Suprapubic skin (tissue), 4 donors: ENCODE measurements around the gene SLC16A3. TPM values are rescaled to one million over a fixed set of nuclear protein-coding genes. Genes with fewer than 3 reads are reported as not detected.
A peak's percentile ranks its signal among the peaks of the same experiment; 100 is the strongest.

Source experiments
- DNase-seq, 2 donors: peaks; one replicate each; pipeline ENCODE4 v3.0.0-alpha.2; 2019; ENCODE audit warnings: low spot score in 2 of 2
- H3K27ac ChIP-seq: fragments of 200-600 bp; sonication (generic); one replicate; pipeline ENCODE4 v1.5.1; 2019
- H3K27me3 ChIP-seq: fragments of 200-600 bp; sonication (generic); one replicate; pipeline ENCODE4 v1.5.1; 2019
- H3K36me3 ChIP-seq: fragments of 200-600 bp; sonication (generic); one replicate; pipeline ENCODE4 v1.5.1; 2019
- H3K4me1 ChIP-seq: fragments of 200-600 bp; sonication (generic); one replicate; pipeline ENCODE4 v1.5.1; 2019
- H3K4me3 ChIP-seq: fragments of 200-600 bp; sonication (generic); one replicate; pipeline ENCODE4 v1.5.1; 2019; ENCODE audit warnings: mild to moderate bottlenecking
- H3K9me3 ChIP-seq: fragments of 200-600 bp; sonication (generic); one replicate; pipeline ENCODE4 v1.5.1; 2019
- CTCF ChIP-seq, 2 donors: fragments of 200-600 bp in 1 of 2; fragments of 450-650 bp in 1 of 2; sonication (generic) in 1 of 2; IDR thresholded peaks; one replicate each; pipeline ENCODE4 v1.5.1; 2016 to 2019; ENCODE audit warnings: antibody characterized with exemption in 2 of 2, mild to moderate bottlenecking in 1 of 2, moderate library complexity in 1 of 2
- EP300 ChIP-seq: sonication (generic); formaldehyde crosslinking; IDR thresholded peaks from one replicate; pipeline ENCODE4 v1.6.1; 2017; ENCODE audit warnings: antibody characterized with exemption
- POLR2A ChIP-seq, 2 donors: fragments of 450-650 bp; IDR thresholded peaks; one replicate each; pipeline ENCODE4 v1.6.1; 2017; ENCODE audit warnings: antibody characterized with exemption in 2 of 2, mild to moderate bottlenecking in 2 of 2, moderate library complexity in 2 of 2
- POLR2AphosphoS5 ChIP-seq, 3 donors: sonication (generic); formaldehyde crosslinking; IDR thresholded peaks; one replicate each; pipeline ENCODE4 v1.6.1; 2017; ENCODE audit warnings: antibody characterized with exemption in 3 of 3
- WGBS: methylation state at CpG from one replicate; pipeline ENCODE4 v1.1.5; 2018; 5-methylcytosine and 5-hydroxymethylcytosine counted together
- total RNA-seq, 4 donors: library from RNA; depleted of rRNA; stranded (reverse); fragments of >200 nt; gene quantifications; one replicate each; pipeline ENCODE4 v1.1.0, GENCODE V29; 2016

SLC16A3 gene
- total RNA-seq, 4 donors from 2014 or later, result 3.6 to 7.6 (median 4.5) TPM

- Histone ChIP-seq H3K36me3 (peaks cover 13% of the 10 kb centered on the region), H3K27me3 (no peaks in the 10 kb centered on the region), H3K4me1 (peaks cover 51% of the 10 kb centered on the region), H3K9me3 (no peaks in the 10 kb centered on the region), H3K4me3 (peak within 1 kb of the TSS; percentile 94), H3K27ac (peak within 1 kb of the TSS; percentile 99)
- TF ChIP-seq CTCF (IDR thresholded peaks at IDR 0.05) (no peak), EP300 (no peak), POLR2A (IDR thresholded peaks at IDR 0.05) (peak in 1 of 2 donors; percentile 86), POLR2AphosphoS5 (IDR thresholded peaks at IDR 0.05) (peak in 2 of 3 donors; percentile 94 to 98)
- DNase-seq, result peak; percentile 95 to 96
- 4% methylated on average over 45 of the region's 80 CpGs for WGBS
These were observed 44.7 kb downstream of the SLC16A3 start, which contains the start of gene CSNK1D for GRCh38 chr17:82273327-82274133. Gene CSNK1D (minus strand): TSS chr17:82273700. CDS start chr17:82273381, 319 bp downstream.

- Histone ChIP-seq H3K36me3 (peaks cover 12% of the 10 kb centered on the region), H3K9me3 (no peaks in the 10 kb centered on the region), H3K4me1 (peaks cover 43% of the 10 kb centered on the region), H3K27me3 (no peaks in the 10 kb centered on the region), H3K4me3 (peak overlapping the region; percentile 94), H3K27ac (no peak overlapping the region)
- 69% methylated on average over 22 of the region's 27 CpGs for WGBS
- TF ChIP-seq POLR2AphosphoS5 (IDR thresholded peaks at IDR 0.05), result no peak
- no peak for TF ChIP-seq CTCF (IDR thresholded peaks at IDR 0.05)
- TF ChIP-seq EP300, result no peak
- TF ChIP-seq POLR2A (IDR thresholded peaks at IDR 0.05), result no peak
- DNase-seq, result no peak
These were observed 45.5 kb downstream of the SLC16A3 start for GRCh38 chr17:82274134-82275020.

GRCh38 chr17:82275326-82275725 is 46.5 kb downstream of the SLC16A3 start:
- TF ChIP-seq EP300 (no peak), POLR2A (IDR thresholded peaks at IDR 0.05) (no peak)
- Histone ChIP-seq H3K4me3 (no peak overlapping the region), H3K4me1 (peaks cover 34% of the 10 kb centered on the region), H3K9me3 (no peaks in the 10 kb centered on the region), H3K27ac (no peak overlapping the region), H3K27me3 (no peaks in the 10 kb centered on the region), H3K36me3 (peaks cover 12% of the 10 kb centered on the region)
- DNase-seq, result no peak
- WGBS, result 92% methylated on average over 14 of the region's 14 CpGs

GRCh38 chr17:82276938-82277337 is 48.1 kb downstream of the SLC16A3 start:
- Histone ChIP-seq H3K4me1 (peaks cover 24% of the 10 kb centered on the region), H3K36me3 (no peaks in the 10 kb centered on the region), H3K9me3 (no peaks in the 10 kb centered on the region), H3K27ac (no peak overlapping the region), H3K27me3 (no peaks in the 10 kb centered on the region), H3K4me3 (no peak overlapping the region)
- no peak for DNase-seq
- TF ChIP-seq EP300 (no peak), CTCF (IDR thresholded peaks at IDR 0.05) (no peak), POLR2AphosphoS5 (IDR thresholded peaks at IDR 0.05) (no peak), POLR2A (IDR thresholded peaks at IDR 0.05) (no peak)
- 94% methylated on average over 5 of the region's 5 CpGs for WGBS

GRCh38 chr17:82277851-82278250 is 49.0 kb downstream of the SLC16A3 start:
- no peak overlapping the region for H3K4me3 ChIP-seq
- H3K9me3 ChIP-seq, result no peaks in the 10 kb centered on the region
- 67% methylated on average over 12 of the region's 12 CpGs for WGBS
- H3K27ac ChIP-seq, result no peak overlapping the region
- DNase-seq, result no peak
- no peak for TF ChIP-seq EP300
- no peak for TF ChIP-seq POLR2A (IDR thresholded peaks at IDR 0.05)
- TF ChIP-seq POLR2AphosphoS5 (IDR thresholded peaks at IDR 0.05), result no peak
- TF ChIP-seq CTCF (IDR thresholded peaks at IDR 0.05), result no peak
- peaks cover 27% of the 10 kb centered on the region for H3K4me1 ChIP-seq
- no peaks in the 10 kb centered on the region for H3K27me3 ChIP-seq
- no peaks in the 10 kb centered on the region for H3K36me3 ChIP-seq
